ENCODE measurements around the gene CCDC182.

Gene CCDC182

DNA sequence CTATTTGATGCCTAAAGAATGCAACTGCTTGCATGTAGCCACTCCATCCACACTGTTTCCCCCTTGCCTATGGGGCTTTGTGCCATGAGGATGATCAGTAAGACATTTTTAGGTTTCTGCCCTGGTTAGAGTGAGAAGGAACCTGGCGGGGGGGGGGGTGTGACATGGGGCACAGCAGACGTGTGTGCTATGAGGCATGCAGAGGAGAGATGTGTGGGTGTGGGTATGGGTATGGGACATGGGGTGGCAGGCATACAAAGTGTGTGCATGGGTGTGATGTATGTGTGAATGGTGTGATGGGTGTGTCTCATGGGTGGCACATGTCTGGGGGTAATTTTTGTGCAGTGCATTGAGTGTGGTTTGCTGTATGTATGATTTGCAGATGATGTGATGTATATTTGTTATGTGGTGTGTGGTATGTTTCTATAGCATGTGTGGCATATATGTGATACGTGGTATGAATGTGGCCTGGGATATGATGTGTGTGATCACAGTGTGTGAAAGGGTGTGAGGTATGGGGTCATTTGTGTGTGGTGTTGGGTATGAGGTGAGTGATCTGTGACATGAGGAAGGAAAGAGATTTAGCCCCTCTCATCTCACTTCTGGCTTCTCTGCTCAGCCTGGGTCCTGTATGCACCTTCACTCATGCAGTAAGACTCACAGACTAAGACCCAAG lies 14.9 kb downstream of the CCDC182 start:
- DNase-seq (ENCODE audit: low read depth in 2 of 2, low spot score in 1 of 2): no peak

DNA sequence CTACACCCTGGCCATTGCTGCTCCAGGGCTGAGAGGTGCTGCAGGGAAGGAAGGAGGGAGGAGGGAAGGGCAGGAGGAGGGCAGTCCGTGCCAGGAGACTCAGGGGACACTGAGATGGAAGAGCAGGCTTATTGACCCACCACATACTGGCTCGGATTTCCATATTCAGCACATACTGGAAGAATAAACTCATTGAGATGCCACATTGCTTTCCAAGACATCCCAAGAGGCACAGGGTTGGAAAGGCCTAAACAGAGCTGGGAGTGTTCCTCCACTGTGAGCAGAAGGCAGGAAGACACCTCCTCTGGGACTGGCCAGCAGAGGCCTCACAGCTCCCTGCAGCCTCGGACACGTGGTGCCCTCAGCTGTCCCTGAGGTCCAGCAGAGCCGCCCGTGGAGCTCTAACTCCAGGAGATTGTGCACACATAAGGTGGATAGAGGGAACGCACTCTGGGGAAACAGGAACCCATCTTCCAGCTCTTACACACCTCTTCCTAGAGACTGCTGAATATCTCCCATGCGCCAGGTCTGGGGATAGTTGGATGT lies 17.4 kb downstream of the CCDC182 start:
- no peak for DNase-seq (ENCODE audit: low read depth in 2 of 2, low spot score in 1 of 2)

DNA sequence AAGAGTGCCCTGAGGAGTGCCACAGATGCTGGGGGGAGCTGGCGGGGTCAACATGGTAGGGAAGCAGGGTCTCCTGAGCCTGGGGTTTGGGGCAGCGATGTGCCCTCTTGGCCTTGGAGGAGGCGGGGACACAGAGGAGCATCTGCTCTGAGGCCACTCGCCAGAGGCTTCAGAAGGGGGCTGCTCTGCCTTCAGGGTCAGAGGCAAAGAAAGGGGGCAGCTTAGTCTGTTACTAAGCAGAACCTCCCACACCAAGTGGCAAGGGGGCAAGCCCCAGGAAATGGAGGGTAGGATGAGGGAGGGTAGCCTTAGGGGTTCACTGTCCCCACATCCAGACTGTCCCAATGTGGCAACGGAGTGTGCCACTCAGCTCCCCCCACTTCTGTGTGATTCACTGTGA lies 18.3 kb downstream of the CCDC182 start:
- DNase-seq (ENCODE audit: low read depth in 2 of 2, low spot score in 1 of 2): no peak

DNA sequence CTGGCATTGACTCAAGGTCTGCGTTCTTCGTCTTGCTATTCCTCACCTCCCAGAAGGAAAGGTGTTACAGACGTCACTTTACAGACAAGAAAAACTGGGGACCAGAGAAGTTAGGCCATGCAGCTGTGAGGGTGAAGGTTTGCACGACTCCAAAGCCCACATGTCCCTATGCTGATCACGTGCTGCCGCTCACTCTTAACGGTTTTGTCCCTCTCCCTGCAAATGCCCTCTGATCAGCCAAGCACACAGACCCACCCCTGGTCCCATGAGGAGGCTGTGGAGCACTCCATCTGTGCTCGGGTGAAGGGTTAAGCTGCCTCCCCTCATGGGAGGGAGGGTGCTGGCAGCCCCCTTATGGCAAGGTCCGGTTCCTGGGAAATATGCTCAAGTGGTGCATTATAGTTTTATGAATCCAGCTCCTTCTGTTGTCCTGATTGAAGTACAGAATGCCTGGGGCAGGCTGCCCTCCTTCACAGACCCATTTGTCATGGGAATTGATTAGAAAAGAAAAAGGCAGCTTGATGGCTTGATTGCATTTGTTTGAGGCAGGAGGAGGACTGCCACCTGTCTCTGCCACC lies 18.8 kb downstream of the CCDC182 start:
- no peak for DNase-seq (ENCODE audit: low read depth in 2 of 2, low spot score in 1 of 2)

DNA sequence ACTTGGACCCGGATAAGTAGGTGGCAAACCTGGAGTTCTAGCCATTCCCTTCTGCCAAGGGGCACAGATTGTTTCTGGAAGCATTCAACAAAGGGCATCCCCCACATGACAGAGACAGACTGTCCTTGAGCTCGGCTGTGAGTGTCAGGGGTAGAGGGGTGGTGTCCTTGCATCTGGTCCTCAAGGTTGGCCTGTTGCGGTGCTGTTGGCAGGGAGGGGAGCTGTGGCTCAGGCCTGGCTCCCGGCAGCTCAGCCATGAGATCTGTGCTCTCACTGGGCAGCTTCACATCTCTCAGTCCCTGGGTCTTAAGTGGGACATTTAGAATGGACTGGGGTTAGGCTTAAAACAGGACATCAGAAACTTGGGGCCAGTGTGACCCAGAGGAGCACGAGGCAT lies 20.4 kb downstream of the CCDC182 start:
- no peak for DNase-seq (ENCODE audit: low read depth in 2 of 2, low spot score in 1 of 2)

DNA sequence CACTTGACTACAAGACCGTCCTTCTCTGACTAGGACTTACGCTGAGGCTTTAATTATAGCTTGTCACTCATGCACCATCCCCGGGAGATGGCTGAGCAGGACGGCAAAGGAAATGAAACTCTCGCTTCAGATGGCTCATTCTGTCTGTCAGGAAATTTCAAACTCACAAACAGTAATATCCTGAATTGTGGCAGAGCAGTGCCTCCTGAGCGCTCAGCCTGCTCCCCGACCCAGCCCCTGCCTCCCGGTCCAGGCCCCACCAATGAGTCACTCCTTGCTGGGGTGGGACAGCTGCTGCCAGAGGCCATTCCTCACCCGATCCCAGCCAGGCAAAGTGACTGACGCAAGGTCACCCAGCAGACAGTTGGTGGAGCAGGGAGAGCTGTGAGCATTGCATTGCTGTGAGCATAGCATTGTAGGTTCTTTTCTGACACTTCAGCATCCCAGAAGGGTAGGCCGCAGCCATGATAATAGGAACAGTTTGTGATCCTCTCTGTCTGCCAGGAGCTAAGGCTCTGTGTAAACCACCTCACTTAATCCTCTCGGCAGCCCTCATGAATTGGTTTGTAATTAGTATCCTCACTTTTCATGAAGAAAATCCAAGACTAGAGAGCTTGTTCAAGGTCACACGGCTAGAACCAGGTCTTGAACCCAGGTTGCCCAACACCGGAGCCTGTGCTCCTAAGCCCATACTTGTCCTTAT lies 20.9 kb downstream of the CCDC182 start:
- no peak for DNase-seq (ENCODE audit: low read depth in 2 of 2, low spot score in 1 of 2)

DNA sequence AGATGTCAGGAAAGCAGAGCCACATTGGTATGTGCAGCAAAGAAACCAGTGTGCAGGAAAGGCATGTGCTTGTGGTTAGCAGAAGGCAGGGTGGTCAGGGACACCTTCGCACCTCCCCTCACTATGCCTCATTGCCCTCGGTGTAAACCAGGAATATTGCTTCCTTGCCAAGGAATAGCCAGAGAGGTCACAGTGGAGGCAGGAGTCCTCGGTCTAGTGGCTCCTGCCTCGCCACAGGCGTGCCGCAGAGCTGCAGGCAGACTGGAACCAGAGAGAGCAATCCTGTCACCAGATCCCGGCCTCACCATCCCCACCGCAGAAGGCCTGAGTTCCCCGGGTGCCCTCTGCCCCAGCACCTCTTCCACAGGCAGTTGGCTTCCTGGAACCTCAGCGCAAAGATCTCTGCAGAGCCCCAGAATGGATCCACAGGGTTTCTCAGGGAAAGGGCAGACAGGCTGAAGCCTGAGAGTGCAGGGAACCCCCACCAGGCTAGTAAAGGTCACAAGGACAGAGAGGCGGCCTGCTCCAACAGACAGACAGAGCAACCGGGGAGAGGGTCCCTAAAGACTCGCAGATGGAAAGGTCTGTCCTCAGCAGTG lies 21.6 kb downstream of the CCDC182 start:
- DNase-seq (ENCODE audit: low read depth in 2 of 2, low spot score in 1 of 2): no peak

DNA sequence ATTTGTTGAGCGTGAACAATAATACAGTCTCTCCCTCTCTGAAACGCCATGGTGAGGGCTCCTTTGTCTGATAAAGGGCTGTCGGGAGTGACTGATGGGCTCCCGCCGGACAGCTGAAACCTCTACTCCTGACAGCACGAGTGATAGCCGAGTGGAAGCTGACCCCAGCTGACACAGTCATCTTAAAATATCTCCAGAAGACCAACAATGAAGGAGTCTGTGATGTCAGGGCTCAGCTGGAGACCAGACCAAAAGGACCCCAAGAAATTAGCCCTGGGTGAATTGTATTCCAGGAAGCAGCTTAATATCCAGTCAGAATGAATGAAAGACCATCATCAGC lies 22.4 kb downstream of the CCDC182 start:
- DNase-seq (ENCODE audit: low read depth in 2 of 2, low spot score in 1 of 2): no peak

DNA sequence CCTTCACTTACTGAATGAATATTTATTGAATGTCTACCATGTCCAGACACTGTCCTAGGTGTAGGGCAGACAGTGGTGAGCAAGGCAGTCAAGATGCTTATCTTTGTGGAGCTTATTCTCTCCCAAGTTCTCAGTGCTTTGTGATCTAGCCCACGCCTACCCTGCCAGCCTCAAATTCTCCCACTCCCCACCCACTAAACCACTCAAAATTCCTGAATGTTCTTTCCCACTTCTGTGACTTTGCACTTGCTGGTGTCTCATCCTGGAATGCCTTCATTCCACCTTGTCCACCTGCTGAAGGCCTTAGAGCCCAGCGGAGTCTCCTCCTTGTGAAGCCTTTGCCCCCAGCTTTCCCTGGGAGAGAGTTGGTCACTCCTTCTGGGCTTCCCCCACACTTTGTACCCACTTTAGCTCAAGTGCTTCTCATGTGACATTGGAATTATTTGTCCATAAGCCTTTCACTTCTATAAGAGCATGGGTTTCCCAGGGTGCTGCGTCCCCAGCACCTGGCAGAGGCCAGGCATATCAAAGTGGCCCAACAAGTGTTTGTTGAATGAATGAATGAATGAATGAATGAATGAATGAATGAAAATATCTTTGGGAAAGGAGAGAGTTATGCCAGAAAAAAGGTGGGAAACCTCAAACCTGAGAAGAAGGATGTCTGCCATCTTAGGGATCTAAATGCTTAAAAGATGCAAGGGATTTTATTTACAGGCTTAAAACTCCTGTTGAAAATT lies 23.0 kb downstream of the CCDC182 start:
- no peak for DNase-seq (ENCODE audit: low read depth in 2 of 2, low spot score in 1 of 2)

DNA sequence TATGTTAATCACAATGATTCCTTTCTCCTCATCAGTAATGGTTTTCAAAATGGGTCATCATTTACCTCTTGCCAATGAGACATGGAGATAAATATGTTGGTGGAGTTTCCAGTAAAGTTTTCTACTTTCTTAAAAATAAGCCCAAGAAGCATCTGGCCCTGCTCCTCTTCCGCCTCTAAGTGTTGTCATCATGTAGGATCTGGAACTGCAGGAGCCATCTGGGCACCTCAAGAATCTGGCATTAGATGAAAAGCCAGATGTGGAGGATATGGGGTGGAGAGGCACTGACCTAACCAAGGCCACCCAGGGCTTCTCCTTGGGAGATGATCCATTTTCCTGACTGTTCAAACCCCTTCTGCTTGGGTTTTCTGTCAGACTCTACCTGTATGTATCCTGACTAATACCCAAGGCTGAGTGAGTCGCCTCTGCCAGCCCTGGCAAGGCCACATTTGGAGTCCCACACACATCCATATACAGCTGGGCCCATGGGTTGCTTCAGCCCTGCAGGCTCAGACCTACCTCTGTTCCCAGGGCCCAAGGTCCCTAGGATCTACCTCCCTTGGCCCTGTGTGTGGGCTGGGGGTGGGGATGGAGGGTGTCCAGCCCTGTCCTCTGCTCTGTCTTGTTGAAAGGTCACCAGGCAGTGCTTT lies 24.6 kb downstream of the CCDC182 start:
- DNase-seq (ENCODE audit: low read depth in 2 of 2, low spot score in 1 of 2): no peak

DNA sequence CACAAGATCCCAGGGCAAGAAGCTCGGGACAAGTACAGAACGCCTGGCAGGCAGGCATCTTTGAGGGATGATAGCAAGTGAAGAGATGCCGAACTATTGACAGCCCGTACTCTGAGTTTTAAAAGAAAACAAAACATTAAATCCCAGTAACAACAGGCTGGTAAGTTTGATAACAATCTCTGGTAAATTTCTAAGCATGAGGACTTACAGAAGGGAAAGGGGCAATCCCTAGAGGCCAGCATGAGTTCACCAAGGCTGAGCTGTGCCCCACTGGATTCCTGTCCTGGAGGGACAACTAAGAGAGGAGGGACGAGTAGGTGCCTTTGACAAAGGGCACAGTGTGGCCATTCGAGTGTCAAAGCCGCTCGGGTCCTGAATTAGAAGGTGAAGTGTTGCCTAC lies 26.2 kb downstream of the CCDC182 start:
- DNase-seq (ENCODE audit: low read depth in 2 of 2, low spot score in 1 of 2): no peak

DNA sequence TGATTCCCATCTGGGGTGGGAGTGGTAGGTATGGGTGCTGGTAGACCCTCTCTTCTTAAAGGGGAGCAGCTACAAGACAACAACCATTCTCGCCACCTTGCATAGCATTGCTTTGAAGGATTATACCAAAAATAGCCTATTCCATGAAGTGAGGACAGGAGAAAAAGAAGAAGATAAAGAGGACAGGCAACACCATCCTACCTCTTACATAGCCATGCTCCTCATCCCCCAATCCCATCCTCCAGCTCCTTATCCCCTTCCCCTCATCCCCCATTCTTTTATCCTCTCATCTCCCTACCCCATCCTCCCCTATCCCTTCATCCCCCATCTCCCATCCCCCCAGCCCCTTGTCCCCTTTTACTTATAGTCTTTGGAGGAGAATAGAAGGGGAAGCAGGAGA lies 29.1 kb downstream of the CCDC182 start:
- DNase-seq (ENCODE audit: low read depth in 2 of 2, low spot score in 1 of 2): no peak

DNA sequence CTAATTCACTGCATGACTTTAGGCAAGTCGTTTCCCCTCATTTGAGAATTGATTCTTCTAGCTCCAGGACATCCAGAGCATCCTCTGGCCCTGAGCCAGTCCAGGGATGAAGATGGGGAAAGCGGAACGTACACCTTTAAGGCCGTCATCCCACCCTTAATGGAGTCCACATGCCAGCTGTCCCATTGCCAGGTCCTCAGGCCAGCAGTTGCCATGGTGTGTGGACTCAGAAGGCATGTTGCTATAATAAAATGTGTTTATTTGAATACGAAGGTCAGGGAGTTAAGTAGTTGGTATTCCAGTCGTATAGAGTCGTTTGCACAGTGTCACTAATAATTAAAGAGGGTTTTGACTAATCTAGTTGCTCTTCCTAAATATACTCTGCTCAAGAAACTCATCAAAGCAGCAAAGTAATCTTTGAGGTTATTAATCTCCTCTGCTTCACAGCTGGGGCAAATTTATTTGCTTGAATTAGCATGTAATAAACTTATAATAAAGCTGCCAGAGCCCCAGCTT lies 30.4 kb downstream of the CCDC182 start:
- DNase-seq (ENCODE audit: low read depth in 2 of 2, low spot score in 1 of 2): no peak

DNA sequence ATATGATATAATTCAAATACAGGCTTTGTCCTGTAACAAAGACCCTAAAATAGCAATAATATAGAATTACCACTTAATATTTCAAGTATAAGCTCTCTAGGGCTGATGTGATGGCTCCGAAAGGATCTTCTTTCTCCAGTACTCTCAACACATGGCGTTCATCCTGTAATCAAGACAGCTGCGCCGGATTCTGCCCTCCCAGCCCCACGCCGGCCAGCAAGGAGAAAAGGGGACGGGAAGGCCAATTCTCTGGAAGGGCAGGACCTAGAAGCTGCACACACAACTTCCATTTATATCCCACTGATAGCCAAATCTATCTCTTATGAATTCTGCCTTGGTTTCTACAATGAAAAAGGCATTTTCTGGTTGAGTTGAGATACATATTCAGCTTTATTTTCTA lies 32.0 kb downstream of the CCDC182 start:
- no peak for DNase-seq (ENCODE audit: low read depth in 2 of 2, low spot score in 1 of 2)

DNA sequence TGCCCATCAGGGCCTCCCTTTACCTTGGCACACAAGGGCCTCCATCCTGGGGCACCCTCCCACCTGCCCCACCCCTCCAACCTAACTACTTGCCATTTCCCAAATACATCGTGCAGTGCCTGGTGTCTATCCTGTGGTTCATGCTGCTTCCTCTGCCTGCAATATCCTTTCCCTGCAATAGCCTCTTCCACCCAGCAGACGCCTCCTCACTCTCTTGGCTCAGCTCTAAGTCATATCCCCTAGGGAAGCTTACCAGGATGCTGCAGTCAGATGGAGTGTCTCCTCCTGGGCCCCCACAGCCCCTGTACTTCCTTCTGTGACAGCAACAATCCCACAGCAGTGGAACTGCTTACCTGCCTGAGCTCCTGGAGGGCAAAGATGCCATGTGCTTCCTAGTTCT lies 36.7 kb downstream of the CCDC182 start:
- no peak for DNase-seq (ENCODE audit: low read depth in 2 of 2, low spot score in 1 of 2)

DNA sequence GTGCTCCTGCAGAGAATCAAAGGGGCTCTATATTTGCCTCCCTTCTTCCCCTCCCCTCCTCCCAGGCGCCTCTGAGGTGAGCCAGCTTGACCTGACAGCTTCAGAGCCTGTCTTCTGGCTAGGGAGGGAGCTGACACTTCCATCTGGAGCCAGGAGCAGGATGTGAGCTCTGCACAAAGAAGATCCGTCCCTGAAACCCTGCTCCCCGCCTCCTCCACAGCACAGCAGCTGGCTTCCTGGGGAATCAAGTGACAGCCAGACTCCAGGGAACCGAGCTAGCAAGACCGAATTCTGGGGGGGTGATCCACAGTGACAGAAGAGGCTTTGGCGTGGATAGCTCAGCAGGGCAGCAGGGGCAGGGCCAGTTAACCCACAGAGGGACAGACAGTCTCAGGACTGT lies 37.2 kb downstream of the CCDC182 start:
- DNase-seq (ENCODE audit: low read depth in 2 of 2, low spot score in 1 of 2): no peak

DNA sequence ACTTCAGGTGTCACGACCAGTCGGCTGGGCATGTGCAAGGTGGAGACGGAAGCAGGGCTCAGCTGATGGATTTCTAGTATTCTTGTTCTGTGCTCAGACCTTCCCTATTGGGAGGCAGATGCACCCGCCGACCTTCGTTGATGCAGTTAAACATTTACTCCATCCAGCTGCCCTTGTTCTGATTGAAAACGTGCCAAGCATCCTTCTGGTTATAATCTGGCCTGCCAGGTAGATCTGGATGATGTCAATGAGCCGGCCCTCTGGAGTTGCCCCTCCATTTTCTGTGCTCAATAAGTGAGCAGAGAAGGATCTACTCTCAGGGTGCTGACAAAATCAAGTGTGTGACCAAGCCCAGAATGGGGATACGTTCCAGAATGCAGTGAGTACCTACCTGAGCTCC lies 38.3 kb downstream of the CCDC182 start:
- DNase-seq (ENCODE audit: low read depth in 2 of 2, low spot score in 1 of 2): no peak

DNA sequence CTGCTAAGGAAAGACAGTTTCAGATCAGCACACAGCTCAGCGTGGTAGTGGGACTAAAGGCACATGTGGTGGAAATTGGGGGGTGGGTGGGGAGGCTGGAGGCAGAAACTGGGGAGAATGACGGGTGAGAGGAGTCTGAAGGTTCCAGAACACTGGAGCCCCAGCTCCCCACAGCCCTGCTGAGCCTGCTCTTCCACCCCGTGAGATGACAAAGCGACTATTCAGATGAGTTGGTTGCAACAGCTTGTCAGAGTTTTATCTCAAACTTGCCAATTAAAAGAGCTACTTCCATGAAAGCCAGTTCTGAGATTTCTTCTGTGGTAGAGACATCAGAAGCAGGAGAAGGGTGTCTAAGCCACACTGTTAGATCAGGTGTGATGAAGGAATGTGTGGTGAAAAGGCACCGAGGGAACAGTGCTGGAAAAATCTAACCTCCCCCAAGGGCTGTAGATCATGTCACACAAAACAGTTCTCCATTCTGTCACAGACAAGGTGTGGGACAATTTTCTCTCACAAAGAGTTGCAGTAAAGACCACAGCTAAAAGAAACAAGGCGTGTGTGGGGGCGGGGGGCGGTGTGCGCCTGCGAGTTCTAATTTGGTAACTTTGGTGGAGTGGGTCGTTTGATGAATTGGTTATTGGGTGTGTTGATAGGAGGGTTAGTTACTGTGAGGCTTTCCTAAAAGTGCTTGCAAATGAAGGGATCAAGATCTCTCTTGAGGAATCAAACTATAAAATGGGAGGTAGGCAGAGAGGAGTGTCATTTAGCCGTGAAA lies 39.0 kb downstream of the CCDC182 start:
- DNase-seq (ENCODE audit: low read depth in 2 of 2, low spot score in 1 of 2): no peak

DNA sequence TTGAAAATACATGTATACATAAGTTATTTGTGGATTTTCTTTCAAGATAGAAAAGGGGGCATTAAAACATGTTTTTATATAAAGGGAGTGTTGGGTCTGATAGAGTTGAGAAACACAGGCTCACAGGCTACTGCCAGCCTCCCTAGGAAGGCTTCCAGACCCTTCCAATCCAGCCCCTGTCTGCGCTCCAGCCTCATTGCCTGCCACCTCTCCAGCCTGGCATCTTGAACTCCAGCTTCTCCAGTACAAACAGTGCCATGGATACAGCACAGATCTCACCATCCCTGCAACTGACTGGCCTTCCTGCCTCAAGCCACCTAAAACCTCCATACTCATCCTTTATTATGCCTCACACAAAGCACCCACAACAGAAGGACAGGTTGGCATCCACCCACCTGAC lies 40.7 kb downstream of the CCDC182 start:
- no peak for DNase-seq (ENCODE audit: low read depth in 2 of 2, low spot score in 1 of 2)

DNA sequence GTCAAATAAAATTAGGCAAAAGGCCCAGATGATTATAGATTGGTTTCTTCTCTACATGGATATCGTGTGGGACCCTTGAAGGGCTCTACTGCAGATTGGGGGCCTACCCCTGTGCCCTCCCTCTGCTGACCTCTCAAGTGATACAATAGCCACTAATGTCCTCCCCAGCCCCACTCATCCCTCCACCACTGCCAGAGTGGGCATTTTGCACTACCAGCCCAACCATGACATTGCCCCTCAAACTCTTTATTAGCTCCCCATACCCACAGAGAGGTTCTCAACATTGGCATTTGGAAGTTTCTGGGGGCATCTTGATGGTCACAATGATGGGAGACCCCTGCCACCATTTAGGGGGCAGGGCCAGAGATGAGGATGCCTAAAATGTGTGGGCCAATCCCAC lies 41.8 kb downstream of the CCDC182 start:
- DNase-seq (ENCODE audit: low read depth in 2 of 2, low spot score in 1 of 2): no peak
